SJSA1 (cell line): Measurements from ENCODE around the gene MYLK2. TPM values are rescaled to one million over a fixed set of nuclear protein-coding genes. Genes with fewer than 3 reads are reported as not detected.
"Not testable (repeated sequence)": the region's sequence is repeated elsewhere in the genome, so short reads cannot be mapped to it uniquely, and the experiment has no call there.

Experiments
- DNase-seq, 2 experiments: peaks; one replicate each; pipeline ENCODE4 v3.0.0-alpha.2; 2015 to 2020; ENCODE audit warnings: low spot score in 2 of 2, low read depth in 1 of 2
- H3K27ac ChIP-seq: fragments of 250-450 bp; sonication (Bioruptor Pico); 2 replicates; pipeline ENCODE4 v1.5.1; 2020; ENCODE audit warnings: mild to moderate bottlenecking, moderate library complexity
- H3K27me3 ChIP-seq: fragments of 250-450 bp; sonication (Bioruptor Pico); replicated peaks from 2 replicates; pipeline ENCODE4 v1.5.1; 2020; ENCODE audit warnings: mild to moderate bottlenecking, moderate library complexity
- H3K36me3 ChIP-seq: fragments of 250-450 bp; sonication (Bioruptor Pico); 2 replicates; pipeline ENCODE4 v1.5.1; 2020; ENCODE audit warnings: mild to moderate bottlenecking
- H3K4me1 ChIP-seq: fragments of 250-450 bp; sonication (Bioruptor Pico); replicated peaks from 2 replicates; pipeline ENCODE4 v1.6.1; 2021; ENCODE audit warnings: mild to moderate bottlenecking
- H3K4me3 ChIP-seq: fragments of 250-450 bp; sonication (Bioruptor Pico); 2 replicates; pipeline ENCODE4 v1.5.1; 2020; ENCODE audit warnings: mild to moderate bottlenecking
- H3K9me3 ChIP-seq: fragments of 250-450 bp; sonication (Bioruptor Pico); replicated peaks from 2 replicates; pipeline ENCODE4 v1.5.1; 2020; ENCODE audit warnings: mild to moderate bottlenecking
- total RNA-seq: library from RNA; depleted of rRNA; stranded (reverse); fragments of >200 nt; shearing (Covaris generic); gene quantifications from 2 replicates; pipeline ENCODE4 v1.2.3, GENCODE V29; 2014

Gene MYLK2
- total RNA-seq, 1 experiment from 2014 or later, result 0.82 TPM

GRCh38 chr20:31822421-31823330 is 3.5 kb downstream of the MYLK2 start:
- peak; percentile 85 to 86 for DNase-seq
- Histone ChIP-seq H3K4me3 (no peak overlapping the region), H3K9me3 (no peaks in the 10 kb centered on the region)

GRCh38 chr20:31823360-31824124 is 4.4 kb downstream of the MYLK2 start:
- Histone ChIP-seq H3K27ac (no peak overlapping the region), H3K9me3 (no peaks in the 10 kb centered on the region), H3K36me3 (no peaks in the 10 kb centered on the region), H3K4me1 (peaks cover 28% of the 10 kb centered on the region), H3K4me3 (no peak overlapping the region), H3K27me3 (no peaks in the 10 kb centered on the region)
- no peak for DNase-seq

More at GRCh38 chr20:31822421-31823330, 3.5 kb downstream of the MYLK2 start:
- Histone ChIP-seq H3K27me3 (no peaks in the 10 kb centered on the region), H3K4me1 (peaks cover 28% of the 10 kb centered on the region), H3K36me3 (no peaks in the 10 kb centered on the region), H3K27ac (no peak overlapping the region)

DNA sequence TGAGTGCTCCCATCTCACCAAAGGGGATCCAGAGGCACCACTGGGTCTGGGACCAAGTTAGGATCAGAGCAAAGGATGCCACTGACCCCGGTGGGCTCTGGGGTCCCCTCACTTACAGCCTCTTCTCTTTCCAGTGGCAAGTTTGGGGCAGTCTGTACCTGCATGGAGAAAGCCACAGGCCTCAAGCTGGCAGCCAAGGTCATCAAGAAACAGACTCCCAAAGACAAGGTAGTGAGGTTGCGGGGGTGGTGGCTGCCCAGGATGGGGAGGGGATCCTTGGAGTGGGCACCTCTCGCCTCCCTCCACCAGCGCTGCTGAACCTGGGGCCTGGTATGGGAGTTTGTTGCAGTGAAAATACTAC is 4.9 kb downstream of the MYLK2 start:
- no peak overlapping the region for H3K4me3 ChIP-seq
- H3K4me1 ChIP-seq, result peaks cover 28% of the 10 kb centered on the region
- DNase-seq, result no peak
- no peaks in the 10 kb centered on the region for H3K36me3 ChIP-seq
- H3K9me3 ChIP-seq, result no peaks in the 10 kb centered on the region
- no peaks in the 10 kb centered on the region for H3K27me3 ChIP-seq
- no peak overlapping the region for H3K27ac ChIP-seq

GRCh38 chr20:31824554-31825313 is 5.6 kb downstream of the MYLK2 start:
- peaks cover 34% of the 10 kb centered on the region for H3K4me1 ChIP-seq
- no peaks in the 10 kb centered on the region for H3K9me3 ChIP-seq
- no peak for DNase-seq
- no peaks in the 10 kb centered on the region for H3K36me3 ChIP-seq
- no peak overlapping the region for H3K4me3 ChIP-seq
- H3K27me3 ChIP-seq, result no peaks in the 10 kb centered on the region
- H3K27ac ChIP-seq, result no peak overlapping the region

GRCh38 chr20:31826074-31826473 is 6.9 kb downstream of the MYLK2 start:
- no peak for DNase-seq
- Histone ChIP-seq H3K4me3 (no peak overlapping the region), H3K27me3 (no peaks in the 10 kb centered on the region), H3K9me3 (no peaks in the 10 kb centered on the region), H3K36me3 (no peaks in the 10 kb centered on the region), H3K4me1 (peaks cover 38% of the 10 kb centered on the region), H3K27ac (no peak overlapping the region)

GRCh38 chr20:31827059-31827458 is 7.9 kb downstream of the MYLK2 start:
- peaks cover 37% of the 10 kb centered on the region for H3K4me1 ChIP-seq
- H3K27me3 ChIP-seq, result no peaks in the 10 kb centered on the region
- no peak overlapping the region for H3K4me3 ChIP-seq
- no peak for DNase-seq
- H3K36me3 ChIP-seq, result no peaks in the 10 kb centered on the region; the same call in 1 of the 2 replicates
- H3K9me3 ChIP-seq, result no peaks in the 10 kb centered on the region
- no peak overlapping the region for H3K27ac ChIP-seq

GRCh38 chr20:31828016-31828415 is 8.9 kb downstream of the MYLK2 start:
- H3K27me3 ChIP-seq, DNase-seq: not testable (repeated sequence)

DNA sequence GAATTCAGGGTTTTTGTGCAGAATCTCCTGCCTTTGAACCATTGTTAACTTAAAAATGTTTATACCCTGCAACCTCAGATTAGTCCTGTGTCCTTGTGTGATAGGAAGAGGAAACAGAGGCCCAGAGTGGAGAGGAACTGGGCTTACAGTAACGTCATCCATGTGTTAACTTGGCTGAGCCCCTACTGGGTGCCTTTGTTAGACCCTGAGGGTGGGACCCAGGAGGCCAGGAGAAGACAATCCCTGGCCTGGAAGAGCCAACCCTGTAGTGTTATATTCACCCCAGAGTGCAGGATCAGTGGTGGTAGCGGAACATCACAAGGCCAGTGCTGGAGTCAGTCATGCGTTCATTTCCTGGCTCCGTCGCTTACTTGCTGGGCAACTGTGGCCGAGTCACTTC is 10.6 kb downstream of the MYLK2 start:
- H3K27ac ChIP-seq, result no peak overlapping the region
- no peak for DNase-seq
- peaks cover 36% of the 10 kb centered on the region for H3K4me1 ChIP-seq
- H3K4me3 ChIP-seq, result no peak overlapping the region
- H3K9me3 ChIP-seq, result no peaks in the 10 kb centered on the region
- no peaks in the 10 kb centered on the region; the same call in 1 of the 2 replicates for H3K36me3 ChIP-seq
- no peaks in the 10 kb centered on the region for H3K27me3 ChIP-seq

More at GRCh38 chr20:31828016-31828415, 8.9 kb downstream of the MYLK2 start:
- H3K36me3 ChIP-seq, H3K9me3 ChIP-seq, H3K27ac ChIP-seq, H3K4me3 ChIP-seq: not testable (repeated sequence)
- peaks cover 36% of the 10 kb centered on the region for H3K4me1 ChIP-seq

DNA sequence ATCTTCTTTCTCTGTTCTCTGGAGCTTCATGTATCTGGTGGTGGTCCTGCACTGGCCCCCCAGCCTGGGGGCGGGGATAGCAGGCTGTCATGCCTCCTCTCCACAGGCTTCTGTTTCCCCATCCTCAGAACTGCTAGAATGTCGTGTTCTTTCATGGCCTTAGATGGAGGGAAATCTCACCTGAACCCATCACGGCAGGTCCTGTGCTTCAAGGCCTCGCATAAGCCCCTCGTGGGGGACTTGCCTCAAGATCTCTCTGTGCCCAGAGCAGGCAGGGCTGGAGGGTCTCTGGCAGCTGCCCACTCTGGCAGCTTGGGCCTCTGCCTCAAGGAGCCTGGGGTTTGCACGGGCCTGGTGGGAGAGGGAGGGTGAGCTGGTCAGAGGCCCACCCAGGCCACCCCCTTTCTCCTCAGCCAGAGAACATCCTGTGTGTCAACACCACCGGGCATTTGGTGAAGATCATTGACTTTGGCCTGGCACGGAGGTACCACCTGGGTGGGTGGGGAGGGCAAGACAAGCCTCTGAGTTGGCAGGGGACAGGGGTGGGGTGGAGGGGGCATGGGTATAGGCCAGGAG is 11.3 kb downstream of the MYLK2 start:
- Histone ChIP-seq H3K27me3 (no peaks in the 10 kb centered on the region), H3K36me3 (no peaks in the 10 kb centered on the region; the same call in 1 of the 2 replicates), H3K4me1 (peaks cover 43% of the 10 kb centered on the region), H3K9me3 (no peaks in the 10 kb centered on the region), H3K4me3 (no peak overlapping the region), H3K27ac (no peak overlapping the region)
- no peak for DNase-seq

DNA sequence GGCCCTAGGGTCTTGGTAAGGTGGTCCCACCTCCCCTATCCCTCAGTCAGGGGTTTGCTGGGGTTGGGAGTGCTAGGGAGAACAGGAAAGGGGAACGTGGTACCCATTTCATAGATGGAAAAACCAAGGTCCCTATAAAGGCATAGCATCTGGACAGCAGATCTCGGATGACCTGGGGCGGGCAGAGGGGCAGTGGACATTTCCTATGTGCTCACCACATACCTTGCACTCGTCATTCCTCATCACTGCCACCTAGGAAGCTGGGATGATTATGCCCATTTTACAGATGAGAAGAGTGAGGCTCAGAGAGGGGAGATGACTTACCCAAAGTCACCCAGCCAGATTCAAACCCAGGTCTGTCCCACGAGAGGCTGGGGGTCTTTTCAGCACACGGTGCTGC is 12.1 kb downstream of the MYLK2 start:
- Histone ChIP-seq H3K27ac (no peak overlapping the region), H3K36me3 (no peaks in the 10 kb centered on the region; the same call in 1 of the 2 replicates), H3K4me3 (no peak overlapping the region), H3K27me3 (no peaks in the 10 kb centered on the region), H3K4me1 (peaks cover 50% of the 10 kb centered on the region), H3K9me3 (no peaks in the 10 kb centered on the region)
- DNase-seq, result no peak

- no peak for DNase-seq
- H3K4me1 ChIP-seq, result peaks cover 56% of the 10 kb centered on the region
- H3K9me3 ChIP-seq, result no peaks in the 10 kb centered on the region
Measured at GRCh38 chr20:31831771-31832306, 12.7 kb downstream of the MYLK2 start.

DNA sequence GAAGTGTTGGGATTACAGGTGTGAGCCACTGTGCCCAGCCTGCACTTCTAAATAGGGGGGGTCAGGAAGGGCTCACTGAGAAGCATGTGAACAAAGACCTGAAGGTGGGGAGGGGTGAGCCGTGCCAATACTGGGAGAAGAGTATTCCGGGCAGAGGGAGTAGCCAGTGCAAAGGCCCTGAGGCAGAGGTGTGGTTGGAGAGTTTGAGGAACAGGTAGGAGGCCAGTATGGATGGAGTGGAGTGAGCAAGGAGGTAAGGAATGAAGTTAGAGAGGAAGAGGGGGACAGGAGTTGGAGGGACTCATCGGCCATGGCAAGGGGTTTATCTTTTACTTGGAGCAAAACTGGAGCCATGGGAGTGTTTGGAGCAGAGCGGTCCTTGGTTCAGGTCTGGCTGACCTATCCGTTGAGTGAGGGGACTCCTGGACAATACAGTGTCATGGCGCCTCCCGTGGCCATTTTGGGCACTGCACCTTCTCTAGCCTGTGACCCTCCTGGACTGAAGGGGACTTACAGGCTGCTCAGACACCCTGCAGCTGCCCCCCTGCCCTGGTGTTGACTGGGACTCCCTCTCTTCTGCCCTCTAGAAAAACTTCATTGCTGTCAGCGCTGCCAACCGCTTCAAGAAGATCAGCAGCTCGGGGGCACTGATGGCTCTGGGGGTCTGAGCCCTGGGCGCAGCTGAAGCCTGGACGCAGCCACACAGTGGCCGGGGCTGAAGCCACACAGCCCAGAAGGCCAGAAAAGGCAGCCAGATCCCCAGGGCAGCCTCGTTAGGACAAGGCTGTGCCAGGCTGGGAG is 14.2 kb downstream of the MYLK2 start:
- Histone ChIP-seq H3K27ac (peak overlapping the region; percentile 55), H3K27me3 (no peaks in the 10 kb centered on the region), H3K4me1 (peaks cover 71% of the 10 kb centered on the region), H3K36me3 (no peaks in the 10 kb centered on the region; the same call in 1 of the 2 replicates), H3K4me3 (no peak overlapping the region), H3K9me3 (no peaks in the 10 kb centered on the region)
- peak; percentile 83 to 87 for DNase-seq

More at GRCh38 chr20:31831771-31832306, 12.7 kb downstream of the MYLK2 start:
- Histone ChIP-seq H3K27ac (no peak overlapping the region), H3K36me3 (no peaks in the 10 kb centered on the region; the same call in 1 of the 2 replicates), H3K4me3 (no peak overlapping the region), H3K27me3 (no peaks in the 10 kb centered on the region)
